ENCODE measurements around the gene KLF5.

- TF ChIP-seq CTCF (conservative IDR thresholded peaks at IDR 0.05) (no peak), EZH2 (IDR thresholded peaks at IDR 0.05; ENCODE audit: low read depth) (no peak)
Observed at GRCh38 chr13:73070451-73071098, 11.8 kb downstream of the KLF5 start.
